Fibroblast of the conjunctiva (primary cell): Measurements from ENCODE around the gene GSTT2B.
"Not testable (repeated sequence)": the region's sequence is repeated elsewhere in the genome, so short reads cannot be mapped to it uniquely, and the experiment has no call there.

ENCODE experiments used
- DNase-seq: peaks from one replicate; pipeline ENCODE4 v3.0.0-alpha.2; 2010; ENCODE audit warnings: low read depth

Gene GSTT2B

GRCh38 chr22:23984430-23984829 is 23.4 kb upstream of the GSTT2B start:
- peak; percentile 13 for DNase-seq

- not testable (repeated sequence) for DNase-seq
Measured at GRCh38 chr22:23980567-23980966, 19.6 kb upstream of the GSTT2B start.

GRCh38 chr22:23979557-23980240 is 18.7 kb upstream of the GSTT2B start, which contains the start of gene GSTT2:
Gene GSTT2, plus strand, starts transcription at chr22:23980134.
- not testable (repeated sequence) for DNase-seq

DNA sequence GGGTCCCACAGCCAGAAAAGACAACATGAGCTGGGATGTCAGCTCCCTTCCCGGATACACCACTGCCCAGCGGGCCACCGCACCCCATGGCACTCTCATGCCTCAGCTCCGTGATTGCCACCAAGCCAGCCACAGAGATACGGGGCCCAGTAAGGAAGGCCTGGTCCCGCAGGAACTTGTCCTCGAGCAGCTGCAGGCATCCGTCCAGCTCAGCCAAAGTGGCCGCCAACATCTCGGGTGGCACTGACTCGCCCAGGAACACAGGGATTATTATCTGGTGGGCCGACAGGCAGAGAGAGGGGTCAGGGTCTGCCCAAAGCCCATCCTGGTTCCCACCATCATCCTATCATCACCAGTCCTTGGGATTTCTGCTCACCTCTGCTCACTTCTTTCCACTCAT is 16.3 kb upstream of the GSTT2B start:
- DNase-seq, result not testable (repeated sequence)

DNA sequence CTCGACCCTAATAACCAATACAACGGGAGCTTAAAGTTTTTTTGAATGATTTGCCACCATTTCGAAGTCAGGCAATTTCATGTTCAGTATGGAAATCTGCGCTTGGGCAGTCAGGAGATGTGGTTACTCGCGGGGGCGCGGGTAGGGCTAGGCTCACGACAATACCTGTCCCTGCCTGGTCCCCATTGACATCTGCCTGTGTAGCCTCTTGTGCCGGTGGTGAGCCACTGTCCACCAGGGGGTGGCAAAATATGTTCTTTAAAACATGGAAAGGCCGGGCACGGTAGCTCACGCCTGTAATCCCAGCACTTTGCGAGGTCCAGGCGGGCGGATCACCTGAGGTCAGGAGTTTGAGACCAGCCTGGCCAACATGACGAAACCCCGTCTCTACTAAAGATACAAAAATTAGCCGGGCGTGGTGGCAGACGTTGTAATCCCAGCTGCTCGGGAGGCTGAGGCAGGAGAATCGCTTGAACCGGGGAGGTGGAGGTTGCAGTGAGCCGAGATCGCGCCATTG is 13.9 kb upstream of the GSTT2B start:
- not testable (repeated sequence) for DNase-seq

GRCh38 chr22:23974345-23974744 is 13.3 kb upstream of the GSTT2B start, which contains the start of gene DDT:
Gene DDT, minus strand, starts transcription at chr22:23974441. Its CDS starts 27 bp downstream, at chr22:23974414.
- not testable (repeated sequence) for DNase-seq

GRCh38 chr22:23971927-23972326 is 10.9 kb upstream of the GSTT2B start:
- not testable (repeated sequence) for DNase-seq

GRCh38 chr22:23970816-23971486 is 10.0 kb upstream of the GSTT2B start:
- DNase-seq, result no peak

GRCh38 chr22:23970201-23970641 is 9.2 kb upstream of the GSTT2B start:
- no peak for DNase-seq

- DNase-seq, result no peak
Measured at GRCh38 chr22:23969071-23969470, 8.1 kb upstream of the GSTT2B start.

GRCh38 chr22:23966568-23966967 is 5.6 kb upstream of the GSTT2B start, which contains the start of gene DDTL:
Gene DDTL, plus strand, starts transcription at chr22:23966888. Its CDS starts 27 bp downstream, at chr22:23966915.
- not testable (repeated sequence) for DNase-seq

GRCh38 chr22:23966094-23966493 is 5.1 kb upstream of the GSTT2B start:
- not testable (repeated sequence) for DNase-seq

DNA sequence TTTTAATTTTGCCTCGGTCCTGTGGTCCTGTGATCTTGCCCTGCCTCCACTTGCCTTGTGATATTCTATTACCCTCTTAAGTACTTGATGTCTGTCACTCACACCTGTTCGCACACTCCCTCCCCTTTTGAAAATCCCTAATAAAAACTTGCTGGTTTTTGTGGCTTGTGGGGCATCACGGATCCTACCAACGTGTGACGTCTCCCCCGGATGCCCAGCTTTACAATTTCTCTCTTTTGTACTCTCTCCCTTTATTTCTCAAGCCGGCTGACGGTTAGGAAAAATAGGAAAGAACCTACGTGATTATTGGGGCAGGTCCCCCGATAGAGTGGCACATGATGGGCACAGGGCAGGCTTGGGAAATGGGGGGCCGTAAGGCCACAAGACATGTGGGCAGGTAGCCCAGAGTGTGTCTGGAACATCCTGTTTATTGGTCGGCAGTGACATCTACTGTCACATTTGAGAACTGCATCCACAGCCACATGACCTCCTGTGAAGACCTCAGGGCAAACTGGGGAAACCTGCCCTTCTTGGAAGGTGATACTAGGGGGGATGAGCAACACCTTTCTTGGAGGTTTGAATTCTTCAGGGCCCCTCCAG is 4.6 kb downstream of the GSTT2B start:
- peak; percentile 53 for DNase-seq

GRCh38 chr22:23955886-23956285 is 5.1 kb downstream of the GSTT2B start:
- DNase-seq, result not testable (repeated sequence)

GRCh38 chr22:23954991-23955305 is 6.0 kb downstream of the GSTT2B start:
- DNase-seq, result not testable (repeated sequence)

DNA sequence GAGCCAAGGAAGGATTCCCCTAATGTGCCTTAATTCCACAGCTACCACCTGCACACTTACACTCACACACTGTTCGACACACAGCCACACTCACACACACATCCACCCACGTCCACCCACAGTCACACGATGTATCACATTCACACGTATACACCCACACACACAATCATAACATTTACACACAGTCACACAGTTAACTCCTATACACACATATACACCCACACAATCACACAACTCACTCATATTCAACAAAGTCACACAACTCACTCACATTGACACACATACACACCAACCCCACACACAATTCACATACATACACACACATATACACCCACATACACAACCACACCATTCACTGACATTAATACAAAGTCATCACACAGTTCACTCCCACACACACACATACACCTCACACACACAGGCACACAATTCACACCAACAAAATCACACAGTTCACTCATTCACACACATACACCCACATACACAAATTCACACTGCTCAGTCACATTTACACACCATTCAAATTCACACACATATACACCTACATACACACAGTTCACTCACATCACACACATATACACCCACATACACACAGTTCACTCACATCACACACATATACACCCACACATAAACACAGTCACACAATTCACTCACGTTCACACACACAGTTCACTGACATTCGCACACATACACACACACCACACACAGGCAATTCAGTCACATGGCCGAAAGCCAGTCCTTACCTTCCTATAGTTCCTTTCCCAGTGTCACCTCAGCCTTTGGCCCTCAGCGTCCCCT is 6.6 kb downstream of the GSTT2B start:
- DNase-seq, result not testable (repeated sequence)

GRCh38 chr22:23953485-23953884 is 7.5 kb downstream of the GSTT2B start:
- not testable (repeated sequence) for DNase-seq

DNA sequence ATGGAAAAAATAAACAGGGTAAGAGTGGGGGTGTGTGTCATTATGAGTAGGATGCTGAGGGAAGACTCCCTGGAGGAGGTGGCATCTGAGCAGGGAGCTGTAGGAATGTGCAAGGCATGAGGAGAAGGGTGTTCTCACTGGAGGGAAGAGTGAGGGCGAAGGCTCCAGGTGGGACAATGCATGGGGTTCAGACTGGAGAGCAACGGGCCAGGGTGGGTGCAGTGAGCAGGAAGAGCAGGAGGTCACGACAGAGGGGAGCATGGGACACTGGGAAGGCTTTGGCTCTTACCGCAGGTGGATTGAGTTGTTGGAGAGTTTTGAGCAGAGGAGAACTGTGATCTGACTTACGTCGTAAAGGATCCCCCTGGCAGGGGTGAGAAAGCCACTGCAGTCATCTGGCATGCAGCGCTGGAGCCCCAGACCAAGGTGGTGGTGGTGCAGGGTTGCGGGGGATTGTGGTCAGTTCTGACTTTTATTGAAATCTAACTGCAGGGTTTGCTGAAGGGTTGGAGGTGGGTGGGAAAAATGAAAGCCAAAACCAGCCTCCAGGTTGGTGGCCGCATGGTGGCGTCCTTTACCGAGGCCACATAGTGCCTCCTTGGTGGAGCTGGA is 8.1 kb downstream of the GSTT2B start:
- not testable (repeated sequence) for DNase-seq

- DNase-seq, result not testable (repeated sequence)
Measured at GRCh38 chr22:23951383-23951782, 9.6 kb downstream of the GSTT2B start.

DNA sequence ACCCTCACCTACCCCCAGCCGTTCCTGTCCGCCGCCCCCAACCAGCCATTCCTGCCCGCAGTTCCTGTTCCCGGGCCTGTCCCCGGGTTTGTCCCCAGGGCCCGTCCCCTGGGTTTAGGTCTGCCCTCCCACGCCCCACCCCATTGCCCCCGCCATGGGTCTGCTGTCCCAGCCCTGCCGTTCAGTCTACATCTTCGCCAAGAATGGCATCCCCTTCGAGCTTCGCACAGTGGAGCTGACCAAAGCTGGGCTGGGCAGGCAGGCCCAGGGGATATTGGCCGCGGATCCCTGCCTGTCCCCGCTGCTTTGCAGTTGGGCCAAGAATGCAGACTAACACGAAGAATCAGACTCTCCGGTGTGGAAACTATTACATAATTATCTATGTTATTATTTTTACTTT is 11.2 kb downstream of the GSTT2B start:
- DNase-seq, result not testable (repeated sequence)

- DNase-seq, result not testable (repeated sequence)
Measured at GRCh38 chr22:23947391-23947790, 13.6 kb downstream of the GSTT2B start.
